Measurements from ENCODE around the gene PCNT. TPM values are rescaled to one million over a fixed set of nuclear protein-coding genes. Genes with fewer than 3 reads are reported as not detected.

Gene PCNT
- total and polyA plus RNA-seq, 2 of the 4 experiments (the other 2 are of a cell fraction): 10.0 to 19.4 TPM

DNA sequence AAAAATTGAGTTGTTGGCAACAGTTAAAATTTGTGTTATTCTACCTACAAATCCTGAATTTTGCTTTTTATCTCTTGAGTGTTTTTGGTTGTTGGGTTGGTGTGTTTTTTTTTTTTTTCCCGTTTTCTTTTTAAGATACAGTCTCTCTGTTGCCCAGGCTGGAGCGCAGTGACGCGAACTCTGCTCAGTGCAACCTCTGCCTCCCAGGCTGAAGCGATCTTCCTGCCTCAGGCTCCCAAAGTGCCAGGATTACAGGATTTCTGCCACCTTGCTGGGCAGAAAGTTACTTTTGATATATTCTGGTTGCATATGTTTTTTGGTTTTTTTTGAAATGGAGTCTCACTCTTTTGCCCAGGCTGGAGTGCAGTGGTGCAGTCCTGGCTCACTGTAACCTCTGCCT, 4.2 kb downstream of the PCNT start:
- no peak overlapping the region for H4K91ac ChIP-seq (ENCODE audit: insufficient read depth, low read depth, low read length)
- CTCF ChIA-PET: no interaction called here
- H3K9me3 ChIP-seq (ENCODE audit: control insufficient read depth, insufficient read depth, low read length): no peaks in the 10 kb centered on the region
- H2AFZ ChIP-seq (replicated peaks; ENCODE audit: low read length, poor library complexity): no peak overlapping the region
- dilution Hi-C loops (cut with HindIII; ENCODE audit: low sequenced_read_pairs, unreplicated experiment) (no loop called here), in situ Hi-C loops (cut with MboI; ENCODE audit: low sequenced_read_pairs) (no loop called here), intact Hi-C loops (cut with micrococcal nuclease) (loop anchor here (10.0 kb wide), 1 partner anchor 353 kb away; no protein-coding TSS in a partner anchor)
- H2AK9ac ChIP-seq (replicated peaks; ENCODE audit: low read depth, low read length, poor library complexity): no peak overlapping the region
- no peak overlapping the region for H3K4ac ChIP-seq (ENCODE audit: low read depth, low read length)
- no peak overlapping the region for H3K14ac ChIP-seq (replicated peaks; ENCODE audit: low read depth, low read length)
- H2BK120ac ChIP-seq (ENCODE audit: low read depth, low read length): no peak overlapping the region
- 0 out of 2 replicates have a peak, but pooled peaks cover 2% of the 10 kb centered on the region for H4K20me1 ChIP-seq (ENCODE audit: insufficient read depth, low read length)
- H3K18ac ChIP-seq (ENCODE audit: low read depth, low read length): no peak overlapping the region
- peaks cover 9% of the 10 kb centered on the region for H3K9me1 ChIP-seq (ENCODE audit: insufficient read depth, low read length)
- H3K27ac ChIP-seq (ENCODE audit: insufficient read depth, low read length): no peak overlapping the region
- no peak overlapping the region for H4K5ac ChIP-seq (ENCODE audit: low read depth, low read length)
- no peak overlapping the region for H3K56ac ChIP-seq (ENCODE audit: extremely low read depth, insufficient read depth, low read length)
- TF ChIP-seq POLR2A (IDR thresholded peaks at IDR 0.05; ENCODE audit: low read depth, low read length) (no peak), SMC3 (IDR thresholded peaks at IDR 0.05; ENCODE audit: low read depth, low read length) (no peak), CEBPB (IDR thresholded peaks at IDR 0.05; ENCODE audit: low read depth, low read length) (no peak), BHLHE40 (IDR thresholded peaks at IDR 0.05; ENCODE audit: low read depth, low read length) (no peak), MXI1 (IDR thresholded peaks at IDR 0.05; ENCODE audit: borderline replicate concordance, low read depth, low read length) (no peak), RAD21 (IDR thresholded peaks at IDR 0.05; ENCODE audit: low read length) (no peak), CHD1 (IDR thresholded peaks at IDR 0.05; ENCODE audit: low read depth, low read length) (no peak), FOS (IDR thresholded peaks at IDR 0.05; ENCODE audit: low read depth, low read length) (no peak), RCOR1 (IDR thresholded peaks at IDR 0.05; ENCODE audit: insufficient replicate concordance, low read length) (no peak)
- TF ChIP-seq, protein P1, sequence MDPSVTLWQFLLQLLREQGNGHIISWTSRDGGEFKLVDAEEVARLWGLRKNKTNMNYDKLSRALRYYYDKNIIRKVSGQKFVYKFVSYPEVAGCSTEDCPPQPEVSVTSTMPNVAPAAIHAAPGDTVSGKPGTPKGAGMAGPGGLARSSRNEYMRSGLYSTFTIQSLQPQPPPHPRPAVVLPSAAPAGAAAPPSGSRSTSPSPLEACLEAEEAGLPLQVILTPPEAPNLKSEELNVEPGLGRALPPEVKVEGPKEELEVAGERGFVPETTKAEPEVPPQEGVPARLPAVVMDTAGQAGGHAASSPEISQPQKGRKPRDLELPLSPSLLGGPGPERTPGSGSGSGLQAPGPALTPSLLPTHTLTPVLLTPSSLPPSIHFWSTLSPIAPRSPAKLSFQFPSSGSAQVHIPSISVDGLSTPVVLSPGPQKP (IDR thresholded peaks at IDR 0.05; ENCODE audit: borderline replicate concordance, low read depth, low read length): no peak
- TF ChIP-seq, protein P2, sequence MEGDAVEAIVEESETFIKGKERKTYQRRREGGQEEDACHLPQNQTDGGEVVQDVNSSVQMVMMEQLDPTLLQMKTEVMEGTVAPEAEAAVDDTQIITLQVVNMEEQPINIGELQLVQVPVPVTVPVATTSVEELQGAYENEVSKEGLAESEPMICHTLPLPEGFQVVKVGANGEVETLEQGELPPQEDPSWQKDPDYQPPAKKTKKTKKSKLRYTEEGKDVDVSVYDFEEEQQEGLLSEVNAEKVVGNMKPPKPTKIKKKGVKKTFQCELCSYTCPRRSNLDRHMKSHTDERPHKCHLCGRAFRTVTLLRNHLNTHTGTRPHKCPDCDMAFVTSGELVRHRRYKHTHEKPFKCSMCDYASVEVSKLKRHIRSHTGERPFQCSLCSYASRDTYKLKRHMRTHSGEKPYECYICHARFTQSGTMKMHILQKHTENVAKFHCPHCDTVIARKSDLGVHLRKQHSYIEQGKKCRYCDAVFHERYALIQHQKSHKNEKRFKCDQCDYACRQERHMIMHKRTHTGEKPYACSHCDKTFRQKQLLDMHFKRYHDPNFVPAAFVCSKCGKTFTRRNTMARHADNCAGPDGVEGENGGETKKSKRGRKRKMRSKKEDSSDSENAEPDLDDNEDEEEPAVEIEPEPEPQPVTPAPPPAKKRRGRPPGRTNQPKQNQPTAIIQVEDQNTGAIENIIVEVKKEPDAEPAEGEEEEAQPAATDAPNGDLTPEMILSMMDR (conservative IDR thresholded peaks at IDR 0.05; ENCODE audit: low read depth, low read length): no peak
- H3K36me3 ChIP-seq (ENCODE audit: control insufficient read depth, insufficient read depth, low read length): peaks cover 9% of the 10 kb centered on the region
- H4K8ac ChIP-seq (ENCODE audit: low read depth in 2 of 2, low read length in 2 of 2): no peak overlapping the region
- H3K79me1 ChIP-seq (ENCODE audit: low read depth in 1 of 2, low read length in 2 of 2): peaks cover 16 to 61% of the 10 kb centered on the region in 2 experiments
- H2BK15ac ChIP-seq (ENCODE audit: low read depth, low read length): no peak overlapping the region
- H2AK5ac ChIP-seq (ENCODE audit: low read depth, low read length): no peak overlapping the region
- no peak overlapping the region for H3K9ac ChIP-seq (ENCODE audit: low read depth, low read length)
- no peak overlapping the region for H3K4me2 ChIP-seq (ENCODE audit: low read depth, low read length)
- no peak overlapping the region for H3K4me3 ChIP-seq (ENCODE audit: insufficient read depth, low read depth, low read length)
- DNase-seq: no peak
- no peaks in the 10 kb centered on the region for H3K27me3 ChIP-seq (ENCODE audit: control insufficient read depth, insufficient read depth, low read length)
- POLR2A ChIA-PET (ENCODE audit: unreplicated experiment): no interaction called here
- H2BK5ac ChIP-seq (ENCODE audit: low read depth, low read length, poor library complexity, severe bottlenecking): no peak overlapping the region
- peaks cover 9% of the 10 kb centered on the region for H3K4me1 ChIP-seq (ENCODE audit: control insufficient read depth, insufficient read depth, low read length)
- no TSS peak for BruUV-seq (replicated peaks)
- WGBS, 2 experiments (ENCODE audit: extremely low coverage in 2 of 2, insufficient read length in 1 of 2): no CpG with 5 or more reads among the region's 5 CpGs
- no peak overlapping the region for H3K23ac ChIP-seq (ENCODE audit: low read depth, low read length)
- ATAC-seq (ENCODE audit: low read depth): no peak
- H2BK20ac ChIP-seq (ENCODE audit: low read depth, low read length): no peak overlapping the region
